Activated CD8-positive, alpha-beta memory T cell treated with anti-CD3 and anti-CD28 coated beads for 36 hours (primary cell): ENCODE results near the gene PRKCA. TPM values are rescaled to one million over a fixed set of nuclear protein-coding genes. Genes with fewer than 3 reads are reported as not detected.
"Not testable (repeated sequence)": the region's sequence is repeated elsewhere in the genome, so short reads cannot be mapped to it uniquely, and the experiment has no call there.

Source experiments
- CTCF ChIA-PET: fragments of 350-600 bp; sonication (Branson Sonifier 250); formaldehyde crosslinking; loops from one replicate; lab custom pipeline; 2021; ENCODE audit warnings: antibody characterized with exemption; lab: Charles Lee
- POLR2A ChIA-PET: fragments of 350-600 bp; sonication (Branson Sonifier 250); formaldehyde crosslinking; loops from one replicate; lab custom pipeline; 2021; ENCODE audit warnings: antibody characterized with exemption; lab: Charles Lee
- total RNA-seq, 2 experiments: library from RNA; stranded (reverse); gene quantifications; one replicate each; pipeline ENCODE4 v1.2.3, GENCODE V29; 2021

Gene PRKCA
- total RNA-seq, 2 experiments from 2014 or later: 70.3 to 73.4 TPM

- POLR2A ChIA-PET: no interaction called here
- CTCF ChIA-PET: no interaction called here
These were observed 409.0 kb downstream of the PRKCA start for GRCh38 chr17:66711401-66711800.

GRCh38 chr17:66711881-66712321 is 409.5 kb downstream of the PRKCA start:
- CTCF ChIA-PET: no interaction called here
- POLR2A ChIA-PET: interaction anchor here (0.6 kb wide), 1 partner anchor 408 kb away, joined by 4 read pairs; no protein-coding TSS in a partner anchor

- CTCF ChIA-PET: no interaction called here
- POLR2A ChIA-PET: interaction anchor here (0.6 kb wide), 1 partner anchor 409 kb away, joined by 4 read pairs; no protein-coding TSS in a partner anchor
These were observed 410.0 kb downstream of the PRKCA start for GRCh38 chr17:66712453-66712852.

- POLR2A ChIA-PET: not testable (repeated sequence)
- CTCF ChIA-PET: interaction anchor here (0.7 kb wide), 1 partner anchor 1703 kb away, joined by 3 read pairs; no protein-coding TSS in a partner anchor
These were observed 410.7 kb downstream of the PRKCA start for GRCh38 chr17:66713021-66713532.

GRCh38 chr17:66713533-66714042 is 411.2 kb downstream of the PRKCA start:
- ChIA-PET CTCF (interaction anchor here (0.7 kb wide), 1 partner anchor 1704 kb away, joined by 3 read pairs; no protein-coding TSS in a partner anchor), POLR2A (no interaction called here)

GRCh38 chr17:66714046-66715023 is 411.9 kb downstream of the PRKCA start:
- ChIA-PET CTCF (interaction anchor here (1.1 kb wide), 1 partner anchor 194 kb away, joined by 3 read pairs; no protein-coding TSS in a partner anchor), POLR2A (no interaction called here)

GRCh38 chr17:66715076-66715675 is 412.8 kb downstream of the PRKCA start:
- POLR2A ChIA-PET: no interaction called here
- CTCF ChIA-PET: interaction anchor here (1.1 kb wide), 1 partner anchor 193 kb away, joined by 3 read pairs; no protein-coding TSS in a partner anchor

- POLR2A ChIA-PET: no interaction called here
- CTCF ChIA-PET: interaction anchor here (0.8 kb wide), 1 partner anchor 391 kb away, joined by 4 read pairs; no protein-coding TSS in a partner anchor
These were observed 413.3 kb downstream of the PRKCA start for GRCh38 chr17:66715745-66716156.

GRCh38 chr17:66716236-66717026 is 414.0 kb downstream of the PRKCA start:
- ChIA-PET POLR2A (no interaction called here), CTCF (interaction anchor here (0.8 kb wide), 1 partner anchor 391 kb away, joined by 4 read pairs; no protein-coding TSS in a partner anchor)

- CTCF ChIA-PET: interaction anchor here (0.6 to 1.5 kb wide), 2 partner anchors 10 to 18 kb away, joined by 5 to 6 read pairs; no protein-coding TSS in a partner anchor
These were observed 415.2 kb downstream of the PRKCA start for GRCh38 chr17:66717641-66718058.

GRCh38 chr17:66720027-66720426 is 417.6 kb downstream of the PRKCA start:
- CTCF ChIA-PET: no interaction called here
- POLR2A ChIA-PET: no interaction called here

More at GRCh38 chr17:66717641-66718058, 415.2 kb downstream of the PRKCA start:
- POLR2A ChIA-PET: no interaction called here

- POLR2A ChIA-PET: no interaction called here
- CTCF ChIA-PET: no interaction called here
These were observed 418.2 kb downstream of the PRKCA start for GRCh38 chr17:66720567-66720966.

GRCh38 chr17:66722341-66722740 is 419.9 kb downstream of the PRKCA start:
- POLR2A ChIA-PET: no interaction called here
- CTCF ChIA-PET: no interaction called here

GRCh38 chr17:66724581-66725341 is 422.3 kb downstream of the PRKCA start:
- POLR2A ChIA-PET: no interaction called here
- CTCF ChIA-PET: no interaction called here

- CTCF ChIA-PET, POLR2A ChIA-PET: not testable (repeated sequence)
These were observed 423.0 kb downstream of the PRKCA start for GRCh38 chr17:66725438-66725837.

GRCh38 chr17:66725956-66726355 is 423.5 kb downstream of the PRKCA start:
- CTCF ChIA-PET: no interaction called here

GRCh38 chr17:66726371-66726770 is 424.0 kb downstream of the PRKCA start:
- ChIA-PET POLR2A (no interaction called here), CTCF (interaction anchor here (0.5 kb wide), 1 partner anchor 22 kb away, joined by 3 read pairs; no protein-coding TSS in a partner anchor)

More at GRCh38 chr17:66725956-66726355, 423.5 kb downstream of the PRKCA start:
- POLR2A ChIA-PET: no interaction called here
